K562 (cell line): ENCODE measurements around the gene INHBE. TPM values are rescaled to one million over a fixed set of nuclear protein-coding genes. Genes with fewer than 3 reads are reported as not detected.

Source experiments
- ATAC-seq: fragments of 200-7000 bp; cut with Tn5 transposase; 3 replicates; pipeline ENCODE4 v1.9.1; 2020; ENCODE audit warnings: moderate library complexity
- BruUV-seq: library from RNA; stranded (reverse); fragments of 400-500 nt; replicated peaks from 2 replicates; lab custom pipeline; 2021; lab: Mats Ljungman, UMichigan
- CTCF ChIA-PET: fragments of 300-600 bp; formaldehyde crosslinking; extraction: SDS; loops from one replicate; lab custom pipeline; 2021; ENCODE audit warnings: low intra/inter-chr PET ratio; lab: Yijun Ruan, JAX
- POLR2A ChIA-PET: fragments of 300-600, 350-650 bp; sonication (Branson Sonifier 250); formaldehyde crosslinking; extraction: SDS; loops from one replicate; lab custom pipeline; 2021; ENCODE audit warnings: antibody characterized with exemption, inconsistent platforms; lab: Yijun Ruan, JAX
- DNase-seq, 4 experiments: peaks; one replicate each; pipeline versions ENCODE4 v3.0.0 to v3.0.0-alpha.2; 2011 to 2018; ENCODE audit warnings: low spot score in 3 of 4, mixed read lengths in 3 of 4; ENCODE audit errors: extremely low read depth in 1 of 4
- FAIRE-seq: peaks from 2 replicates; lab custom pipeline; 2011; peaks lifted over from hg19 to GRCh38; lab: Jason Lieb, UNC
- H2AFZ ChIP-seq: 2 replicates; pipeline ENCODE4 v1.6.0; 2011; ENCODE audit warnings: low read depth, low read length, control low read depth, inconsistent platforms
- H3K27ac ChIP-seq: fragments of 200-600 bp; 3 replicates; pipeline ENCODE4 v1.8.0; 2011; ENCODE audit warnings: low read depth, mild to moderate bottlenecking, control low read depth, inconsistent platforms, low read length, moderate library complexity, mixed read lengths; ENCODE audit errors: extremely low read depth
- H3K27me3 ChIP-seq, 2 experiments: fragments of 300-600 bp in 1 of 2; 2 replicates in 1 of 2; 3 replicates in 1 of 2; pipeline versions ENCODE4 v1.6.0 to v1.8.0; 2011; ENCODE audit warnings: inconsistent platforms in 2 of 2, low read length in 2 of 2, mild to moderate bottlenecking in 1 of 2, mixed read lengths in 1 of 2, moderate library complexity in 1 of 2; ENCODE audit not compliant: control insufficient read depth in 2 of 2, insufficient read depth in 2 of 2
- H3K36me3 ChIP-seq: fragments of 300-600 bp; 3 replicates; pipeline ENCODE4 v1.8.0; 2011; ENCODE audit warnings: mild to moderate bottlenecking, low read length, inconsistent platforms; ENCODE audit not compliant: control insufficient read depth, insufficient read depth
- H3K4me1 ChIP-seq, 2 experiments: fragments of 200-600 bp in 1 of 2; replicated peaks in 1 of 2; 2 replicates in 1 of 2; 3 replicates in 1 of 2; pipeline versions ENCODE4 v1.5.1 to v1.8.0; 2011; ENCODE audit warnings: inconsistent platforms in 2 of 2, low read length in 2 of 2, mild to moderate bottlenecking in 1 of 2, mixed read lengths in 1 of 2, moderate library complexity in 1 of 2; ENCODE audit not compliant: control insufficient read depth in 2 of 2, insufficient read depth in 2 of 2
- H3K4me2 ChIP-seq: 2 replicates; pipeline ENCODE4 v1.6.1; 2011; ENCODE audit warnings: low read length, control low read depth, inconsistent platforms, mixed read lengths; ENCODE audit not compliant: insufficient read depth
- H3K4me3 ChIP-seq: fragments of 200-600 bp; sonication (generic), shearing (Covaris generic); 2 replicates; pipeline ENCODE4 v1.5.1; 2016; ENCODE audit warnings: control low read depth, inconsistent platforms
- H3K79me2 ChIP-seq: fragments of 200-600 bp; 3 replicates; pipeline ENCODE4 v1.8.0; 2011; ENCODE audit warnings: low read length, inconsistent platforms; ENCODE audit not compliant: control insufficient read depth, insufficient read depth
- H3K9ac ChIP-seq, 2 experiments: 2 replicates each; pipeline versions ENCODE4 v1.6.0 to v1.6.1; 2011; ENCODE audit warnings: low read depth in 2 of 2, low read length in 2 of 2, control low read depth in 1 of 2, inconsistent platforms in 1 of 2, mild to moderate bottlenecking in 1 of 2, mixed read lengths in 1 of 2; ENCODE audit not compliant: insufficient read depth in 1 of 2
- H3K9me1 ChIP-seq: one replicate; pipeline ENCODE4 v1.6.0; 2011; ENCODE audit warnings: inconsistent platforms, mild to moderate bottlenecking, low read length, moderate library complexity; ENCODE audit not compliant: control insufficient read depth, insufficient read depth
- H3K9me3 ChIP-seq: replicated peaks from 2 replicates; pipeline ENCODE4 v1.5.1; 2011; ENCODE audit warnings: low read depth, low read length, inconsistent platforms; ENCODE audit not compliant: control insufficient read depth, insufficient read depth
- H4K20me1 ChIP-seq: replicated peaks from 2 replicates; pipeline ENCODE4 v1.6.1; 2011; ENCODE audit warnings: low read length, inconsistent platforms, mixed read lengths; ENCODE audit not compliant: control insufficient read depth, insufficient read depth
- CHD7 ChIP-seq: fragments of 200-600 bp; sonication (generic); IDR thresholded peaks from one replicate; pipeline ENCODE4 v1.6.1; 2012; ENCODE audit warnings: mild to moderate bottlenecking, low read depth, low read length, inconsistent platforms
- SMARCE1 ChIP-seq: fragments of 450-650 bp; IDR thresholded peaks from 2 replicates; pipeline ENCODE4 v1.7.1; 2016; ENCODE audit warnings: mild to moderate bottlenecking
- THAP7 ChIP-seq: fragments of 250-450 bp; sonication (Bioruptor Pico); IDR thresholded peaks from 2 replicates; pipeline ENCODE4 v1.5.0; 2021
- THRAP3 ChIP-seq: fragments of 450-650 bp; IDR thresholded peaks from 2 replicates; pipeline ENCODE4 v1.6.1; 2016; ENCODE audit warnings: mild to moderate bottlenecking, inconsistent platforms, borderline replicate concordance
- WGBS: fragments of 100-300 bp; shearing (Covaris generic); methylation state at CpG from one replicate; pipeline ENCODE4 v1.1.6; 2016; ENCODE audit warnings: low coverage, mixed read lengths; ENCODE audit not compliant: insufficient coverage; ENCODE audit errors: missing lambda C conversion rate; 5-methylcytosine and 5-hydroxymethylcytosine counted together
- in situ Hi-C: fragments of 300-500 bp; cut with MboI; formaldehyde crosslinking; loops from 4 replicates; pipeline ENCODE4 v1.15.0; 2018; ENCODE audit warnings: inconsistent platforms, mixed read lengths
- intact Hi-C: fragments of 100-400 bp; cut with micrococcal nuclease; formaldehyde crosslinking; loops from 2 replicates; pipeline ENCODE4 v1.14.2; 2022
- polyA plus RNA-seq, 8 experiments: library from polyadenylated mRNA; depleted of rRNA in 4 of 8; stranded (reverse) in 5 of 8; unstranded in 3 of 8; fragments of >200 nt; fragmentation: Nextera tagmentation in 2 of 8; fragmentation: Illumina TruSeq in 1 of 8; extraction: Ambion mirVana in 2 of 8; extraction: Trizol in 1 of 8; gene quantifications; 2 replicates each; pipeline versions ENCODE4 v1.2.1 to v1.2.3, GENCODE V29; 2011 to 2014; ENCODE audit warnings: inconsistent platforms in 1 of 8, missing spikeins in 1 of 8
- total RNA-seq, 7 experiments: library from RNA; depleted of rRNA in 6 of 7; stranded (reverse); fragments of >200 nt in 6 of 7; fragmentation: Illumina TruSeq in 2 of 7; extraction: Trizol in 2 of 7; gene quantifications; 2 replicates each; pipeline versions ENCODE4 v1.2.1 to v1.2.3, GENCODE V29; 2011 to 2021; ENCODE audit warnings: low replicate concordance in 1 of 7

INHBE gene
- total and polyA plus RNA-seq, 9 of the 15 experiments (the other 6 are each of a cell fraction or from before 2014, with no cell fraction given), result 0.94 to 9.9 (median 7.3) TPM

DNA sequence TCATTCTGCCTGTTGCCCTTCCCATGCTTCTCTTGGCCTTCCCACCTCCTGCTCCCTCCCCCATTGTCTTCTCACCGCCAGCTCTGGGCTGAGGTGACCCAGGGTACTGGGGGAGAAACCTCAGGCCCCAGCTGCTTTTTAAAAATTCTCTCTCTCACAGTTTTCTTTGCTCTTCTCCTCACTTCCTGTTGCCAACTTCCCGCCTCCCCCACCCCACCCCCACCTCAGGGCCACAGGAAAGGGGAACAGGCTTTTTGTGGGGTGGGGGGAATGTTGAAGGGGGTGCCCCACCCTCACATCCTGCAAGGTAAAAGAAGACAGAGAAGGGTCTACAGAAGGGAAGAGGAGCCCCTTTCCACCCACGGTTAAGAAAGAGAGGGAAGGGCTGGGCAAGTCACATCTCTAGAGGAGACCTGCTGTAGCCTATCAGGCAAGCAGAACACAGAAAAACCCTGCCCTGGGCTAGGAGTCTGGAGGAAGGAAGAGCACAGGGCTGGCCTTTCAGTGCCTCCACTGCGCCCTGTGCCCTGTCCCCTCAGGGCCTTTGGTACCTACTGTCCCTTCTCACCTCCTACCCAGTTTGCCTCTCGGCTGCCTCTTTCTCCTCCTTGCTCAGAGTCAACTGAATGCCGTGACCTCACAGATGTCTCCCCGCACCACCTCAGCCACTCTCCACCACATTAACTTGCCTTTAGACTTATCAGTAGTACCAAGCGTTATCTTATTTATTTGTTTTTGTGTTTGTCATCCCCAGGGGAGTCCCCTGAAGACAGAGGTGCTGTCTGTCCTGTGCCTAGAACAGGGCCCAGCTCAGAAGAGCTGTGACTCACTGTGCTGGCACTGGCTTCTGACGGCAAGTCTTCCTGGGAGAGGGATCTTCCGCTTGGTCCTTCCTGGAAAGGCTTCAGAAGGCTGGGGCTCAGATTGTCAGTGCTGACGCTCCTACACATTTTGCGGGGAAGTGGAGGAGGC, 22.9 kb downstream of the INHBE start:
- in situ Hi-C loops (no loop called here), intact Hi-C loops (no loop called here)
- Histone ChIP-seq H4K20me1 (no peaks in the 10 kb centered on the region), H3K9me3 (no peaks in the 10 kb centered on the region), H3K4me2 (peak overlapping the region; percentile 51), H3K27ac (peak overlapping the region; percentile 61), H3K4me1 (peaks cover 39 to 51% of the 10 kb centered on the region in 2 experiments), H3K9me1 (no peaks in the 10 kb centered on the region), H3K9ac (peak overlapping the region; percentile 47 to 86; a peak in 3 of 4 replicates), H3K4me3 (no peak overlapping the region), H3K79me2 (no peaks in the 10 kb centered on the region), H3K36me3 (no peaks in the 10 kb centered on the region), H2AFZ (peak overlapping the region; percentile 93), H3K27me3 (no peaks in the 10 kb centered on the region)
- ChIA-PET POLR2A (interaction anchor here (0.8 kb wide), 1 partner anchor 42 kb away, joined by 5 read pairs; the partner anchor contains the start of gene DDIT3), CTCF (no interaction called here)
- peak; percentile 86 for FAIRE-seq
- peak; percentile 48 to 62 (median 48) for DNase-seq
- peak; percentile 71 for ATAC-seq
- BruUV-seq, result no TSS peak
- WGBS, result 19% methylated on average over 10 of the region's 12 CpGs
- TF ChIP-seq CHD7 (no peak), THRAP3 (no peak), SMARCE1 (0 out of 2 replicates have a peak, but pooled peaks have one; percentile 28), THAP7 (no peak)
